Measurements from ENCODE around the gene CDC42. TPM values are rescaled to one million over a fixed set of nuclear protein-coding genes. Genes with fewer than 3 reads are reported as not detected.

CDC42 gene
- total and polyA plus RNA-seq, 2 experiments from 2014 or later: 119 to 184 TPM

DNA sequence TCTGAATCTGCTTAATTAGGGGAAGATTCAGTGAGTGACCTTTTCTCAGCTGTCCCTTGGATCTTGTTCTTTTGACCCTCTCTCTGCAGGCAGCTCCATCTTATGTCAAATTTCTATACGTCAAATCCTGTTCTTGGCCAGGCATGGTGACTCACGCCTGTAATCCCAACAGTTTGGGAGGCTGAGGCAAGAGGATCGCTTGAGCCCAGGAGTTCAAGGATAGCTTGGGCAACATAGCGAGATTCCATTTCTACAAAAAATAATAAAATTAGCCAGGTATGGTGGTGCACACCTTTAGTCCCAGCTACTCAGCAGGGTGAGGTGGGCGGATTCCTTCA, 12.3 kb upstream of the CDC42 start (continued):
- TF ChIP-seq, protein P1, sequence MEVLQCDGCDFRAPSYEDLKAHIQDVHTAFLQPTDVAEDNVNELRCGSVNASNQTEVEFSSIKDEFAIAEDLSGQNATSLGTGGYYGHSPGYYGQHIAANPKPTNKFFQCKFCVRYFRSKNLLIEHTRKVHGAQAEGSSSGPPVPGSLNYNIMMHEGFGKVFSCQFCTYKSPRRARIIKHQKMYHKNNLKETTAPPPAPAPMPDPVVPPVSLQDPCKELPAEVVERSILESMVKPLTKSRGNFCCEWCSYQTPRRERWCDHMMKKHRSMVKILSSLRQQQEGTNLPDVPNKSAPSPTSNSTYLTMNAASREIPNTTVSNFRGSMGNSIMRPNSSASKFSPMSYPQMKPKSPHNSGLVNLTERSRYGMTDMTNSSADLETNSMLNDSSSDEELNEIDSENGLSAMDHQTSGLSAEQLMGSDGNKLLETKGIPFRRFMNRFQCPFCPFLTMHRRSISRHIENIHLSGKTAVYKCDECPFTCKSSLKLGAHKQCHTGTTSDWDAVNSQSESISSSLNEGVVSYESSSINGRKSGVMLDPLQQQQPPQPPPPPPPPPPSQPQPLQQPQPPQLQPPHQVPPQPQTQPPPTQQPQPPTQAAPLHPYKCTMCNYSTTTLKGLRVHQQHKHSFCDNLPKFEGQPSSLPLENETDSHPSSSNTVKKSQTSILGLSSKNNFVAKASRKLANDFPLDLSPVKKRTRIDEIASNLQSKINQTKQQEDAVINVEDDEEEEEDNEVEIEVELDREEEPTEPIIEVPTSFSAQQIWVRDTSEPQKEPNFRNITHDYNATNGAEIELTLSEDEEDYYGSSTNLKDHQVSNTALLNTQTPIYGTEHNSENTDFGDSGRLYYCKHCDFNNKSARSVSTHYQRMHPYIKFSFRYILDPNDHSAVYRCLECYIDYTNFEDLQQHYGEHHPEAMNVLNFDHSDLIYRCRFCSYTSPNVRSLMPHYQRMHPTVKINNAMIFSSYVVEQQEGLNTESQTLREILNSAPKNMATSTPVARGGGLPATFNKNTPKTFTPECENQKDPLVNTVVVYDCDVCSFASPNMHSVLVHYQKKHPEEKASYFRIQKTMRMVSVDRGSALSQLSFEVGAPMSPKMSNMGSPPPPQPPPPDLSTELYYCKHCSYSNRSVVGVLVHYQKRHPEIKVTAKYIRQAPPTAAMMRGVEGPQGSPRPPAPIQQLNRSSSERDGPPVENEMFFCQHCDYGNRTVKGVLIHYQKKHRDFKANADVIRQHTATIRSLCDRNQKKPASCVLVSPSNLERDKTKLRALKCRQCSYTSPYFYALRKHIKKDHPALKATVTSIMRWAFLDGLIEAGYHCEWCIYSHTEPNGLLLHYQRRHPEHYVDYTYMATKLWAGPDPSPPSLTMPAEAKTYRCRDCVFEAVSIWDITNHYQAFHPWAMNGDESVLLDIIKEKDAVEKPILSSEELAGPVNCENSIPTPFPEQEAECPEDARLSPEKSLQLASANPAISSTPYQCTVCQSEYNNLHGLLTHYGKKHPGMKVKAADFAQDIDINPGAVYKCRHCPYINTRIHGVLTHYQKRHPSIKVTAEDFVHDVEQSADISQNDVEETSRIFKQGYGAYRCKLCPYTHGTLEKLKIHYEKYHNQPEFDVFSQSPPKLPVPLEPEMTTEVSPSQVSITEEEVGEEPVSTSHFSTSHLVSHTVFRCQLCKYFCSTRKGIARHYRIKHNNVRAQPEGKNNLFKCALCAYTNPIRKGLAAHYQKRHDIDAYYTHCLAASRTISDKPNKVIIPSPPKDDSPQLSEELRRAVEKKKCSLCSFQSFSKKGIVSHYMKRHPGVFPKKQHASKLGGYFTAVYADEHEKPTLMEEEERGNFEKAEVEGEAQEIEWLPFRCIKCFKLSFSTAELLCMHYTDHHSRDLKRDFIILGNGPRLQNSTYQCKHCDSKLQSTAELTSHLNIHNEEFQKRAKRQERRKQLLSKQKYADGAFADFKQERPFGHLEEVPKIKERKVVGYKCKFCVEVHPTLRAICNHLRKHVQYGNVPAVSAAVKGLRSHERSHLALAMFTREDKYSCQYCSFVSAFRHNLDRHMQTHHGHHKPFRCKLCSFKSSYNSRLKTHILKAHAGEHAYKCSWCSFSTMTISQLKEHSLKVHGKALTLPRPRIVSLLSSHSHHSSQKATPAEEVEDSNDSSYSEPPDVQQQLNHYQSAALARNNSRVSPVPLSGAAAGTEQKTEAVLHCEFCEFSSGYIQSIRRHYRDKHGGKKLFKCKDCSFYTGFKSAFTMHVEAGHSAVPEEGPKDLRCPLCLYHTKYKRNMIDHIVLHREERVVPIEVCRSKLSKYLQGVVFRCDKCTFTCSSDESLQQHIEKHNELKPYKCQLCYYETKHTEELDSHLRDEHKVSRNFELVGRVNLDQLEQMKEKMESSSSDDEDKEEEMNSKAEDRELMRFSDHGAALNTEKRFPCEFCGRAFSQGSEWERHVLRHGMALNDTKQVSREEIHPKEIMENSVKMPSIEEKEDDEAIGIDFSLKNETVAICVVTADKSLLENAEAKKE (CRISPR knock-in tag; IDR thresholded peaks at IDR 0.05): no peak
- TF ChIP-seq EZH2phosphoT487 (IDR thresholded peaks at IDR 0.05; ENCODE audit: unreplicated experiment): no peak
- no peak for TF ChIP-seq NANOG (IDR thresholded peaks at IDR 0.05; ENCODE audit: borderline replicate concordance)
- no peak for TF ChIP-seq ZNF114 (CRISPR knock-in tag; IDR thresholded peaks at IDR 0.05)
- no peak for TF ChIP-seq REST (IDR thresholded peaks at IDR 0.05; ENCODE audit: unreplicated experiment)
- TF ChIP-seq ZNF331 (CRISPR knock-in tag; IDR thresholded peaks at IDR 0.05; ENCODE audit: low read depth): no peak
- no peak for TF ChIP-seq CTCF (conservative IDR thresholded peaks at IDR 0.05; ENCODE audit: low read depth in 2 of 2)
- TF ChIP-seq EZH2 (IDR thresholded peaks at IDR 0.05; ENCODE audit: low read depth, unreplicated experiment): no peak
